Transverse colon (tissue), 3 donors: ENCODE results near the gene PCBP3.

Source experiments
- POLR2A ChIP-seq: fragments of 450-650 bp; IDR thresholded peaks from one replicate; pipeline ENCODE4 v1.6.1; 2016; ENCODE audit warnings: antibody characterized with exemption, mild to moderate bottlenecking, moderate library complexity
- POLR2AphosphoS5 ChIP-seq, 3 donors: sonication (generic); formaldehyde crosslinking; IDR thresholded peaks; one replicate each; pipeline ENCODE4 v1.6.1; 2016; ENCODE audit warnings: antibody characterized with exemption in 3 of 3

DNA sequence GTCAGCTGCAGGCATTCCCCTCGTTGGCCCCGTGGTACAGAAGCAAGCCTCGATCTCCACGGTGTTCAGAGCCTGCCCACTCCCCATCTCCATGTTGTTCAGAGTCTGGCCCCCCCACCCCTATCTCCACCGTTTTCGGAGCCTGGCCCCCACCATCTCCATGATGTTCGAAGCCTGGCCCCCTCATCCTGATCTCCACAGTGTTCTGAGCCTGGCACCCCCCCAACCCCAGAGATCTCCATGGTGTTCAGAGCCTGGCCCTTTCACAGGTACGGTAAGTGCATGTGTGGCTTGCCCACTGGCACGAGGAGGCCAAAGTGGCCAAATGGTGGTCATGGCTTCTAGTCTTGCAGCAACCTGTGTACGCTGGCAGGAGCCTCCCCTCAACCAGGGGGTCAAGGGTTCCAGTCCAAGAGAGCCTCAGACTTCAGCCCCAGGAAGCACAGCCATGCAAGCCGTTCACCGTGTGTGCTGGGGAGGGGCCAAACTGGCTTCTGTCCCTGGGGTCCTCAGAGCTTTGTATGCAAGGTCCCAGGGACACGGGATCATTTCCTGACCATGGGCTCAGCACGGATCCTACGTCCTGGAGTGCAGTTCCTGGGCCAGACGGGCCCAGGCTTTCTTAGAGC is 13.3 kb upstream of the PCBP3 start:
- TF ChIP-seq POLR2AphosphoS5 (IDR thresholded peaks at IDR 0.05) (no peak), POLR2A (no peak)
